ENCODE measurements around the gene DHRS7.

DNA sequence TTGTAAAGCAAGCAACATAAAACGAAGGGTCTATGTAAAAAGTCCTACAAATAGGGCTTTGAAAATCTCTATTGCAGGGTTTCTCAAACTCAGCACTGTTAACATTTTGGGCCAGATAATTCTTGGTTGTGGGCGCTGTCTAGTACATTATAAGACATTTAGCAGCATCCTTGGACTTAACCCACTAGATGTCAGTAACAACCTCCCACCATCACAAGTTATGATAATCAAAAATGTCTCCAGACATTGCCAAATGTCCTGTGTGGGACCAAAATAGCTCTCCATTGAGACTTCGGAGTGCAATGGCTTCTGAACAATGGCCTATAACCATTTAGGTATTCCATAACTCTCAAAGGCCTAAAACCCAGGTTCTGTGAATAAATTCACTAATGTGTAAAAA lies 22.9 kb upstream of the DHRS7 start:
- TF ChIP-seq, protein P1, sequence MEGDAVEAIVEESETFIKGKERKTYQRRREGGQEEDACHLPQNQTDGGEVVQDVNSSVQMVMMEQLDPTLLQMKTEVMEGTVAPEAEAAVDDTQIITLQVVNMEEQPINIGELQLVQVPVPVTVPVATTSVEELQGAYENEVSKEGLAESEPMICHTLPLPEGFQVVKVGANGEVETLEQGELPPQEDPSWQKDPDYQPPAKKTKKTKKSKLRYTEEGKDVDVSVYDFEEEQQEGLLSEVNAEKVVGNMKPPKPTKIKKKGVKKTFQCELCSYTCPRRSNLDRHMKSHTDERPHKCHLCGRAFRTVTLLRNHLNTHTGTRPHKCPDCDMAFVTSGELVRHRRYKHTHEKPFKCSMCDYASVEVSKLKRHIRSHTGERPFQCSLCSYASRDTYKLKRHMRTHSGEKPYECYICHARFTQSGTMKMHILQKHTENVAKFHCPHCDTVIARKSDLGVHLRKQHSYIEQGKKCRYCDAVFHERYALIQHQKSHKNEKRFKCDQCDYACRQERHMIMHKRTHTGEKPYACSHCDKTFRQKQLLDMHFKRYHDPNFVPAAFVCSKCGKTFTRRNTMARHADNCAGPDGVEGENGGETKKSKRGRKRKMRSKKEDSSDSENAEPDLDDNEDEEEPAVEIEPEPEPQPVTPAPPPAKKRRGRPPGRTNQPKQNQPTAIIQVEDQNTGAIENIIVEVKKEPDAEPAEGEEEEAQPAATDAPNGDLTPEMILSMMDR (conservative IDR thresholded peaks at IDR 0.05) = peak; percentile 34
- no peak for TF ChIP-seq ZFX (IDR thresholded peaks at IDR 0.05)
